Measurements from ENCODE around the gene STOX1. TPM values are rescaled to one million over a fixed set of nuclear protein-coding genes. Genes with fewer than 3 reads are reported as not detected.
"Not testable (repeated sequence)": the region's sequence is repeated elsewhere in the genome, so short reads cannot be mapped to it uniquely, and the experiment has no call there.

Gene STOX1, protein sequence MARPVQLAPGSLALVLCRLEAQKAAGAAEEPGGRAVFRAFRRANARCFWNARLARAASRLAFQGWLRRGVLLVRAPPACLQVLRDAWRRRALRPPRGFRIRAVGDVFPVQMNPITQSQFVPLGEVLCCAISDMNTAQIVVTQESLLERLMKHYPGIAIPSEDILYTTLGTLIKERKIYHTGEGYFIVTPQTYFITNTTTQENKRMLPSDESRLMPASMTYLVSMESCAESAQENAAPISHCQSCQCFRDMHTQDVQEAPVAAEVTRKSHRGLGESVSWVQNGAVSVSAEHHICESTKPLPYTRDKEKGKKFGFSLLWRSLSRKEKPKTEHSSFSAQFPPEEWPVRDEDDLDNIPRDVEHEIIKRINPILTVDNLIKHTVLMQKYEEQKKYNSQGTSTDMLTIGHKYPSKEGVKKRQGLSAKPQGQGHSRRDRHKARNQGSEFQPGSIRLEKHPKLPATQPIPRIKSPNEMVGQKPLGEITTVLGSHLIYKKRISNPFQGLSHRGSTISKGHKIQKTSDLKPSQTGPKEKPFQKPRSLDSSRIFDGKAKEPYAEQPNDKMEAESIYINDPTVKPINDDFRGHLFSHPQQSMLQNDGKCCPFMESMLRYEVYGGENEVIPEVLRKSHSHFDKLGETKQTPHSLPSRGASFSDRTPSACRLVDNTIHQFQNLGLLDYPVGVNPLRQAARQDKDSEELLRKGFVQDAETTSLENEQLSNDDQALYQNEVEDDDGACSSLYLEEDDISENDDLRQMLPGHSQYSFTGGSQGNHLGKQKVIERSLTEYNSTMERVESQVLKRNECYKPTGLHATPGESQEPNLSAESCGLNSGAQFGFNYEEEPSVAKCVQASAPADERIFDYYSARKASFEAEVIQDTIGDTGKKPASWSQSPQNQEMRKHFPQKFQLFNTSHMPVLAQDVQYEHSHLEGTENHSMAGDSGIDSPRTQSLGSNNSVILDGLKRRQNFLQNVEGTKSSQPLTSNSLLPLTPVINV
- under 1 TPM; 0.29 to 0.33 TPM for total RNA-seq

DNA sequence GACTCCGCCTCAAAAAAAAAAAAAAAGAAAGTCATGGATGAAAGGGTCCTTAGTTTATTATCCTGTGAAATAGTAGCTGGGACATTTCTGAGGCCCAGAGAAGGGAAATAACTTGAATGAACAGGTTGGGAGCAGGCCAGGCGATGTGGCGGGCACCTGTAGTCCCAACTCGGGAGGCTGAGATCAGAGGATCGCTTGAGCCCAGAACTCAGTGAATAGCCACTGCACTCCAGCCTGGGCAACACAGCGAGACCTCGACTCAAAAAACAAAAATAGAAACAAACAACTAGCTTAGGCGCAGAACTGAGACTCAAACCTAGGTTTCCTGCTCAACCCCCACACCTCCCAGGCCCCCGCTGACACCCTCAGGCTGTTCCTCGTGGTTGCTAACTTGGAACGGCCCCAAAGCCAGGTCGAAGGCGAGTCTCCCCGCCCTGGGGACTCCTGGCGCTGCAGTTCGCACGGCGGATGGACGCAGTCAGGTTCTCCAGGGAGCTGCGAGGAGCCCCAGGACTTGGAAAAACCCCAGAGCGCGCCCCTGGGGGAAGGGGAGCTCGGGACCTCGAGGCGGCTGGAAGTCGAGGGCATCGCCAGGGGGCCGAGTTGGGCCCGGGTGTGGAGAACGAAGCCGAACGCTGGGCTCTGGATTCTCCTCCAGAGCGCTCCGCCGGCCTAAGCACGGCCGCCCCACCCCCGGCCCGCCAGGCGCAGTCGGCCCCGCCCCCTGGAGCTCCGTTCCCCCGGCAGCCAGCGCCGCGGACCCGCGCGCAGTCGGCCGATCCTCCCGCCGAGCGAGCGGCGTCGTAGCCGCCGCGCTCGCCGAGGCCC, at the start of gene STOX1:
Gene STOX1, plus strand, starts transcription at position 768 of the 828 bp plus-strand sequence. CDS start 93 bp downstream, outside the sequence.
- no peak within 1 kb of the TSS for H3K27ac Mint-ChIP-seq
- peaks cover 11% of the 10 kb centered on the region for H3K4me1 Mint-ChIP-seq
- CTCF ChIA-PET = interaction anchor here (0.6 to 1.5 kb wide), 8 partner anchors 9 to 1578 kb away, joined by 3 to 6 read pairs (median 3); partner anchors contain the start of gene DNA2
- peak; percentile 86 for ATAC-seq
- peak; percentile 63 for DNase-seq
- H3K36me3 Mint-ChIP-seq = no peaks in the 10 kb centered on the region
- H3K4me3 Mint-ChIP-seq = peak within 1 kb of the TSS; percentile 69
- peaks cover 18% of the 10 kb centered on the region for H3K27me3 Mint-ChIP-seq
- no peaks in the 10 kb centered on the region for H3K9me3 Mint-ChIP-seq (ENCODE audit: low read depth)

DNA sequence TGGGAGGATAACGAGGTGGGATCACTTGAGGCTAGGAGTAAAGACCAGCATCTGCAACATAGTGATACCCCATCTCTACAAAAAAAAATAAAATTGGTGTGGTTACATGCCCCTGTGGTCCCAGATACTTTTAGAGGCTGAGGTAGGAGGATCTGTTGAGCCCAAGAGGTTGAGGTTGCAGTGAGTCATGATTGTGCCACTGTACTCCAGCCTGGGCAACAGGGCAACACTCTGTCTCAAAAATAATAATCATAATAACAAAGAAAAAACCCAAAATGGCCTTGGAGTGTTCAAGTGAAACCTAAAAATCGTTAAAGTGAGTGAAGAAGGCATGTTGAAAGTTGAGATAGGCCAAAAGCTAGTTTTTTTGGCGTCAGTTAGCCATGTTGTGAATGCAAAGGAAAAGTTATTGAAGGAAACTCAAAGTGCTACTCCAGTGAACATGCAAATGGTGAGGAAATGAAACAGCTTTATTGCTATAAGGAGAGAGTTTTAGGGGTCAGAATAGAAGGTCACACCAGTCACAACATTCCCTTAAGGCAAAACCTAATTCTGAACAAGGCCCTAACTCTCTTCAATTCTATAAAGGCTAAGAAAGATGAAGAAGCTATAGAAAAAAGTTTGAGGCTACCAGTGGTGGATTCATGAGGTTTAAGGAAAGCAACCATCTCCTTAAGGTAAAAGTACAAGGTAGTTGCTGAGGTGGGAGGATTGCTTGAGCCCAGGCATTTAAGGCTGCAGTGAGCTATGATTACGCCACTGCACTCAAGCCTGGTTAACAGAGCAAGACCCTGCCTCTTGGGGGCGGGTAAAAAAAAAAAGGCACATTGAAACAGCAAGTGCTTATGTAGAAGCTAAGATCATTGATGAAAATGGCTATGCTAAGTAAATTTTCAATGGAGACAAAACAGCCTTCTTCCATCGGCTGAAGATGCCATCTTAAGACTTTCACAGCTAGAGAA, 45.4 kb upstream of the STOX1 start:
- H3K9me3 Mint-ChIP-seq (ENCODE audit: low read depth) = no peaks in the 10 kb centered on the region
- CTCF ChIA-PET = interaction anchor here (1.2 kb wide), 1 partner anchor 46 kb away, joined by 3 read pairs; no protein-coding TSS in a partner anchor
- no peak overlapping the region for H3K4me3 Mint-ChIP-seq
- peaks cover 48% of the 10 kb centered on the region for H3K36me3 Mint-ChIP-seq
- H3K27me3 Mint-ChIP-seq = no peaks in the 10 kb centered on the region
- ATAC-seq (no peak), DNase-seq (no peak)
- H3K27ac Mint-ChIP-seq = no peak overlapping the region
- H3K4me1 Mint-ChIP-seq = no peaks in the 10 kb centered on the region

DNA sequence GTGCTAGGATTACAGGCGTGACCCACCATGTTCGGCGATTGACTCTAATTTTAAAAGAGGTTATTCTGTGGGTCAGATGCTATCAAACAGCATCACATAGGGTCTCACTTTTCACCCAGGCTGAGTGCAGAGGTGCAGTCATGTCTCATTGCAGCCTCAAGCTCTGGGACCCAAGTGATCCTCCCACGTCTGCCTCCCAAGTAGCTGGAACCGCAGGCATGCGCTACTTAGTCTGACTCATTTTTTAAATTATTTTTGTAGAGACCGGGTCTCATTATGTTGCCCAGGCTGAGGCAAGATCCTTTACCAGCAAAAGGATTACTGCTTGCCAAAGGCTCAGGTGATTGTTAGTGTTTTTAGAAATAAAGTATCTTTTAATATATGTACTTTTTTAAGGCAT, 42.9 kb upstream of the STOX1 start:
- Mint-ChIP-seq H3K9me3 (ENCODE audit: low read depth) (no peaks in the 10 kb centered on the region), H3K27me3 (no peaks in the 10 kb centered on the region), H3K27ac (no peak overlapping the region), H3K36me3 (peaks cover 48% of the 10 kb centered on the region), H3K4me3 (no peak overlapping the region), H3K4me1 (peaks cover 7% of the 10 kb centered on the region)
- no peak for DNase-seq
- CTCF ChIA-PET = no interaction called here
- ATAC-seq = no peak

DNA sequence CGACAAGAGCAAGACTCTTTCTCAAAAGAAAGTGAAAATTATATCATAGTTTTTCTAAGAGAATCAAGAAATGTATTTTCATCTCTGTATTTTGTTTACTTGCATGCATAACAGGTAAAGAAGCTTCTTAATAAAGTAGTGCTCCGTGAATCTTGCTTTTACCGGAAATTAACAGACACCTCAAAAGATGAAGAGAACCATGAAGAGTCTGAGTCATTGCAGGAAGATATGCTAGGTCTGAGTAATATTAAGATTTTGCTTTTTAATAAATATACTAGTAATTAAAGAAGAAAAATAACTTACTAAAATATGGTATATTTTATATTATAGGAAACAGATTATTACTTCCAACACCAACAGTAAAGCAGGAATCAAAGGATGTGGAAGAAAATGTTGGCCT, 39.5 kb upstream of the STOX1 start:
- Mint-ChIP-seq H3K4me3 (no peak overlapping the region), H3K4me1 (peaks cover 7% of the 10 kb centered on the region), H3K36me3 (peaks cover 49% of the 10 kb centered on the region), H3K27ac (peak overlapping the region; percentile 59), H3K9me3 (ENCODE audit: low read depth) (no peaks in the 10 kb centered on the region), H3K27me3 (no peaks in the 10 kb centered on the region)
- CTCF ChIA-PET = interaction anchor here (1.0 to 1.1 kb wide), 3 partner anchors 9 to 239 kb away, joined by 3 read pairs; no protein-coding TSS in a partner anchor
- DNase-seq (no peak), ATAC-seq (peak; percentile 45)

DNA sequence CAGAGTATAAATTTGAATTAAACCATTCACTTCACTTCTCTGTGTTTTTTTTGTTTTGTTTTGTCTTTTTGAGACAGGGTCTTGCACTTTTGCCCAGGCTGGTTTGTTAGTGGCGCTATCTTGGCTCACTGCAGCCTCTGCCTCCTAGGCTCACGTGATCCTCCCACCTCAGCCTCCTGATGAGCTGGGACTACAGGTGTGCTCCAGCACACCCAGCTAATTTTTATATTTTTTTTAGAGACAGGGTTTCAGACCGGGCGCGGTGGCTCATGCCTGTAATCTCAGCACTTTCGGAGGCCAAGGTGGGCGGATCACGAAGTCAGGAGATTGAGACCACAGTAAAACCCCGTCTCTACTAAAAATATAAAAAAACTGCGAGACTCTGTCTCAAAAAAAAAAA, 36.9 kb upstream of the STOX1 start:
- Mint-ChIP-seq H3K4me3 (no peak overlapping the region), H3K4me1 (peaks cover 7% of the 10 kb centered on the region)
- CTCF ChIA-PET = interaction anchor here (0.7 kb wide), 1 partner anchor 69 kb away, joined by 3 read pairs; no protein-coding TSS in a partner anchor

DNA sequence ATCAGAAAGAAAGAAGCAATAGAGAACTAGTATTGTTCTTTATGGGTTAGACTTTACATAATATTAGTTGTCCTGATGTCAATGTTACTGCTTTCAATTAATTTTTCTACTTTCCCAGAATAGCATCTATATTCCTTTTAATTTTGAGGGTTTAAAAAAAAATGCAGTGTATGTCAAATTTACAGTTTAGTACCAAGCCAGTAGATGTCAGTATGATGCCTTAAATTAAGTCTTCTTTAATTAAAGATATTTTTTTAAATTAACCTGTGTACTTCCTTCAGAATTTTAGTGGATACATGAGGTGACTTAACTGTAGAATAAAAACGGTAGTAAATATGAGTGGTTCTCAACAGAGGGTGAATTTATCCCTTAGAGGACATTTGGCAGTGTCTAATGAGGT, 35.2 kb upstream of the STOX1 start:
- H3K4me3 Mint-ChIP-seq = no peak overlapping the region
- H3K9me3 Mint-ChIP-seq (ENCODE audit: low read depth) = no peaks in the 10 kb centered on the region
- no peaks in the 10 kb centered on the region for H3K27me3 Mint-ChIP-seq
- DNase-seq = no peak
- H3K27ac Mint-ChIP-seq = no peak overlapping the region
- peaks cover 5% of the 10 kb centered on the region for H3K4me1 Mint-ChIP-seq
- H3K36me3 Mint-ChIP-seq = peaks cover 36% of the 10 kb centered on the region
- ATAC-seq = no peak
- CTCF ChIA-PET = no interaction called here

More for the DNA sequence above, 36.9 kb upstream of the STOX1 start:
- H3K27me3 Mint-ChIP-seq = no peaks in the 10 kb centered on the region
- no peak for ATAC-seq
- H3K9me3 Mint-ChIP-seq (ENCODE audit: low read depth) = no peaks in the 10 kb centered on the region
- peaks cover 47% of the 10 kb centered on the region for H3K36me3 Mint-ChIP-seq
- H3K27ac Mint-ChIP-seq = no peak overlapping the region
- DNase-seq = no peak

DNA sequence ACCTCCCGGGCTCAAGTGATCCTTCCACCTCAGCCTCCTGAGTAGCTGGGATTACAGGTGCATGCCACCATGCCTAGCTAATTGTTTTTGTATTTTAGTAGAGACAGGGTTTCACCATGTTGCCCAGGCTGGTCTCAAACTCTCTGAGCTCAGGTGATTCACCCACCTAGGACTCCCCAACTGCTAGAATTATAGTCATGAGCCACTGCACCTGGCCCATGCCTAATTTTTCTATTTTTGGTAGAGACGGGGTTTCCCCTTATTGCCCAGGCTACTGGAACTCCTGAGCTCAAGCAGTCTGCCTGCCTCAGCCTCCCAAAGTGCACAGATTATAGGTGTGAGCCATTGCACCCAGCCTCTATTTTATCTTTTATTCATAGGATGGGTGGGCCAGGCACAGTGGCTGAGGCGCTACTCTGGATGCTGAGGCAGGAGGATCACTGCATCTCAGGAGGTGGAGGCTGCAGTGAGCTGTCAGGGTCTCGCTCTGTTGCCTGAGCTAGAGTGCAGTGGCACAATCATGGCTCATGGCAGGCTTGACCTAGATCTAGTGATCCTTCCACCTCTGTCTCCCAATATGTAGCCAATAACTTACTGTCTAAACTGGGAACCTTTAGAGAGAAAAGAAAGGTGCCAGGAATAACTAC, 31.3 kb upstream of the STOX1 start:
- no peak overlapping the region for H3K27ac Mint-ChIP-seq
- no peaks in the 10 kb centered on the region for H3K27me3 Mint-ChIP-seq
- no peaks in the 10 kb centered on the region for H3K4me1 Mint-ChIP-seq
- H3K9me3 Mint-ChIP-seq (ENCODE audit: low read depth) = no peaks in the 10 kb centered on the region
- no peak for DNase-seq
- CTCF ChIA-PET = no interaction called here
- ATAC-seq = no peak
- H3K36me3 Mint-ChIP-seq = peaks cover 20% of the 10 kb centered on the region
- H3K4me3 Mint-ChIP-seq = no peak overlapping the region

DNA sequence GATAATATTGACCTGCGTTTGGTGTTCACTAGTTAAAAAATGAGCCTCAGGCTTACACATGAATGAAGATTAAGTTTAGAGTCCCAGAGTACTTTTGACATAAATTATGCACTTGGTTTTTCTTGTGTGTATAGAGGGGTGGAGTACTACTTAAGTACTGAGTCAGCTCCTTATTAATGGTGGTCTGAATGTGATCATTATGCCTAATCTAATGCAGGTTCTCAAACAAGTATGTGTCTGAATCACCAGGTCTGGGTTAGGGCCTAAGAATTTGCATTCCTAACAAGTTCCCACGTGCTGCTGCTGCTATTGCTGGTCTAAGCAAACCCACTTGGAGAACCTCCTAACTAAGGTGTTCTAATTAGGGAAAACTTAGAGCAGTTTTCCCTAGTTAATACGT, 30.7 kb upstream of the STOX1 start:
- Mint-ChIP-seq H3K36me3 (peaks cover 19% of the 10 kb centered on the region), H3K4me3 (no peak overlapping the region), H3K4me1 (no peaks in the 10 kb centered on the region), H3K27ac (no peak overlapping the region), H3K27me3 (no peaks in the 10 kb centered on the region), H3K9me3 (ENCODE audit: low read depth) (no peaks in the 10 kb centered on the region)
- ATAC-seq (no peak), DNase-seq (no peak)
- CTCF ChIA-PET = interaction anchor here (1.1 kb wide), 1 partner anchor 8 kb away, joined by 3 read pairs; no protein-coding TSS in a partner anchor

DNA sequence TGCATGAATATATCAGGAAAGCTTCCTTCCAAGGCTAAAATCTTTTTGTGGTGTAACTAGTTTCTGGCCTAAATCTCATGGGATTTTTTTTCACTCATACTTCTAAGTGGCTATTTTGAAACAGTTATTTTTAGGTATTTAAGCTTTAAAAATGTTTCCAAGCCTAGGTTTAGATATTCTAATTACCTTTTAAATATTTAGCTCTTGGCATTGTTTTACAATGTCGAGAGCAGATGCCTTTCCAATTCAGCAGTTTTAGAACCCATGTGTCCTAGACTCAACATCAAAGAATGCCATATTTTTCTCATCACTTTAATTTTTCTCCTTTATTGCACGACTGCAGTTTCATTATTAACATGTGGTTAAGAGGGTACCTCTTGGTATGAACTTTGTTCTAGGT, 27.1 kb upstream of the STOX1 start:
- peaks cover 7% of the 10 kb centered on the region for H3K36me3 Mint-ChIP-seq
- no peaks in the 10 kb centered on the region for H3K4me1 Mint-ChIP-seq
- ATAC-seq (no peak), DNase-seq (no peak)
- no peaks in the 10 kb centered on the region for H3K27me3 Mint-ChIP-seq
- no peak overlapping the region for H3K4me3 Mint-ChIP-seq
- H3K27ac Mint-ChIP-seq = no peak overlapping the region
- H3K9me3 Mint-ChIP-seq (ENCODE audit: low read depth) = no peaks in the 10 kb centered on the region
- CTCF ChIA-PET = no interaction called here

DNA sequence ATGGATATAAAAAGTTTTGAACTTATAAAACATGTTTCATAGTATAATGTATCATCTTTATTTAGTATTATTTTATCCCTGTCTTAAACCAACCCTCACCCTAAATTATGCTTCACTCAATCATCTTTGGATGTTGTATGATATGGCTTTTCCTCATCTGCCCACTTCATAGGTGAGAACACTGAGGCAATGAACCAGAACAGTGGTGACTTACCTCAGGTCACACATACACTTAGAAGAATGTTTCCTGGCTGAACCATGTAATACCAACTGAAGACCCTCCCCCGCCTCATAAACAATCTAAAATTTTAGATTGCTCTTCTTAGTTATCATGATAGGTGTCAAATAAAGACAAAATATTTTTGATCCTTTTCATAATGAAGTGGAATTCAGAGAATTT, 22.6 kb upstream of the STOX1 start:
- Mint-ChIP-seq H3K4me1 (peaks cover 6% of the 10 kb centered on the region), H3K27ac (no peak overlapping the region), H3K4me3 (no peak overlapping the region), H3K36me3 (peaks cover 1% of the 10 kb centered on the region), H3K27me3 (no peaks in the 10 kb centered on the region), H3K9me3 (ENCODE audit: low read depth) (no peaks in the 10 kb centered on the region)
- no peak for DNase-seq
- CTCF ChIA-PET = no interaction called here
- no peak for ATAC-seq

DNA sequence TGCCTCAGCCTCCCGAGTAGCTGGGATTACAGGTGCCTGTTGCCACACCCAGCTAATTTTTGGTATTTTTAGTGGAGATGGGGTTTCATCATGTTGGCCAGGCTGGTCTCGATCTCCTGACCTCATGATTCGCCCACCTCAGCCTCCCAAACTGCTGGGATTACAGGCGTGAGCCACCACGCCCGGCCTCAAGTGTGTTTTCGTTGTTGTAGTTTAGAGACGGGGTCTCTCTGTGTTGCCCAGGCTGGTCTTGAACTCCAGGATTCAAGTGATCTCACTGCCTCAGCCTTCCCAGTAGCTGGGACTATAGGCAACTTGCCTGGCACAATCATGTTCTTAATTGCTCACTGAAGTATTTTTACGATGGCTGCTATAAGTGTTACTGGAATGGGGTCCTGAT, 16.5 kb upstream of the STOX1 start:
- H3K4me1 Mint-ChIP-seq; ATAC-seq; H3K9me3 Mint-ChIP-seq (ENCODE audit: low read depth); H3K4me3 Mint-ChIP-seq; H3K27ac Mint-ChIP-seq; H3K36me3 Mint-ChIP-seq; DNase-seq; H3K27me3 Mint-ChIP-seq; CTCF ChIA-PET: not testable (repeated sequence)
